GDM1 (cell line): Measurements from ENCODE around the gene IFIT2.
"Not testable (repeated sequence)": the region's sequence is repeated elsewhere in the genome, so short reads cannot be mapped to it uniquely, and the experiment has no call there.

ENCODE experiments used
- DNase-seq: peaks from one replicate; lab custom pipeline; 2025; lab: John Stamatoyannopoulos, UW

Gene IFIT2

DNA sequence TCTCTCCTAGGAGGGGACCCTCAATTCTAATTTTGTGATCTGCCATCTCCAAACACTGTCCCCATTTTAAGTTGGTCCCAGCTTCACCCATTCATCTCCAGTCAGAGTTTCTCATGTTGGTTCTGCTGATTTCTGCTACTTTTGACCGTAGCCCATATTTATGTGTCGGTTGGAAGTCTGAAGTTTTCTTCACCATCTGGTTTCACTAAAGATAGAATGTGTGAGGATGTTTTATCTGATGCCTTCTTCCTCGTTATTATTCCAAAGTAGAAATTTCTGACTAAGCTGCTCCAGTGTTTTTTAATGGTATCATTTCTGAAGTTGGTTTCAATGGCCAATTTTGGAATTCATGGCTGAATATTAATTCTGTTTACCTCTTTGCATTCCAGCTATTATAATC, 21.3 kb upstream of the IFIT2 start:
- no peak for DNase-seq

DNA sequence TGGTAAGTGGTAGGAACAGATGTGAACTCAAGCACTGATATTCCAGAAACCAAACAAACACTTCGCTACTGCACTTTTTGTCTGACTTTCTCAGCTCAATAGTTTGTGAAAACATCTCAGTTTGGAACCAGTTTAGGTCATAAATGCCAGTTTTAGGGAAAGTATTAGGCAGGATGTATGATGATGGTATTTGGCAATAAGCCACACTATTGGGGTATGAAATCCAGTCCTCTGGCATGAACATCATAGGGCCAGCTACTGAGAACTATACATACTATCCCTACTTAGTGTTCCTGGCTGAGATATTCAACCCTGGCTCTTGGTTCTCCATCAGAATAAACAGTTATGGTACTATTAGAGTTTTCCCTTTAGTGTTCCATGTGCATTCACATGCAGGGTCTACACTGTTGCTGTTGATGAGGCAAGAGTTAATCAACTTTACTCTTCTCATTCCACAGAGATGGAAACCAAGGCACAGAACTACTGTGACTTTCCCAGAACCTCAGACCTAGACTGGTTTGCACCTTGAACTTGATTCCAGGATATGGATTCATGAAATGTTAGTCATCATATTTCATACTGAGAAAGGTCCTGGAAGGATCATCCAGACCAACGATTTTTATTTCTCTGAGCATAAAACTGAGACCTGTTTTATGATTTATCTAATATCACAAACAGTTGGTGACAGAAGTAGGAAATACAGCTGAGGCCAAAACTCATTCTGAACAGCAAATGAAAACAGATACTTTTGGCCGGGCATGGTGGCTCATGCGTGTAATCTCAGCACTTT, 20.0 kb upstream of the IFIT2 start:
- no peak for DNase-seq

DNA sequence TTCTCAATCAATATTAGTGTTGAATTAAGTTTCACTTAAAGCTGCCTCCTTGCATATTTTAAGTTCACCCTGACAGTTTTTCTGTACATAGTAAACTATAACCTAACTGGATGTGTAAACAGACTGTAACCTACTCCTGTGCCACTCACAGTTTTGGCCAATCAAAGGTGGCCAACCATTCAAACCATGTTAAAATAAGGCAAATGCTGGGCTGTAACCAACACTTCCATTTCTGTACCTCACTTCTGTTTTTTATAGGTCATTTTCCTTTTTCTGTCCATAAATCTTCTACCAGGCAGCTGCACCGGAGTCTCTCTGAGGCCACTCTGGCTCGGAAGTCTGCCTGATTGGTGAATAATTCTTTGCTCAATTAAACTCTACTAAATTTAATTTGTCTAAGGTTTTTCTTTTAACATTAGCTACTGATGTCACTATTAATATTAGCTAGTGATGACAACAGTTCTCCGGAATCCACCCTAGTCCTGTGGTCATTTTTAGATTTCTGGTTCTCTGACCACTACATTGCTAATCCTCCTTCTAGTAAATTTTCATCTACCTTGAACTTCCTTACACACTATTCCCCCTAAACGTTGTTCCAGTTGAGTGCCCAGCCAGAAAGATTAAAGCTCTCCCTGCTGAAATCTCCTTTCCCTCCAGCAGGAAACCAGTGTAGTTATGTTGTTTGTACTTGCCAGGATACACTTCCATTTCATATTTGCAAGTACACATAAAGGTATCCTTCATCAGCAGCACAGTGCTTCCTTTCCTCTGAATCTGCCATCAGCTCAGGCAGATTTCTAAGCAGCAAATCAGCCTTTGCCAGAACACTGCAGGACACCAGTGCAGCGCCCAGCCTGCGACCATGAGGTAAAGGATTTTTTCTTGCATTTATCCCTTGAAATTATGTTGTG, 18.6 kb upstream of the IFIT2 start:
- DNase-seq, result no peak

DNA sequence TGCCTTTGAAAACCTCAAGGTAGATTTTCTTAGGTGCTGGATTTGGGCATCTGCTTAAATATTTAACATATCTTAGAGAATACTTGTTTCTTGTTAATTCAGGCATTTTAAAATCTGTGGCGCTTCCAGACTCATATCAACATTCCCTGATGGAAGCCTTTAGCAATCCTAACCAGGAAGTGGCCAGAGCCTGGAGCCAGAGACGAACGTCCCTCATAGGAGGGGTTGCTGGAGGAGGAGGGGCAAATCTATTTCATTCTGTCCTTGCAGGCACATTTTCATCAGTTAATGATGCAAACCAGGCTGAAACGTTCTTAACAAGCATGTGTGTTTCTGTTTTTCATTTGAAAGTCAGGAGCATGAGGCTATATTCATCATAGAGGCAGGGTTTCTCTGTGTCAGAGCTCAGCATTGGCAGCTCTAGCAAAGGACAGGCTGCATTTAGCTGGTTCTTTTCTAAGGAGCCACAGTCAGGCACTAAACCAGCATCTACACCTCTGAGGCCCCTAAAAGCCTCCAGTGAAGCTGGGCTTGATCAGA, 17.8 kb upstream of the IFIT2 start:
- no peak for DNase-seq

DNA sequence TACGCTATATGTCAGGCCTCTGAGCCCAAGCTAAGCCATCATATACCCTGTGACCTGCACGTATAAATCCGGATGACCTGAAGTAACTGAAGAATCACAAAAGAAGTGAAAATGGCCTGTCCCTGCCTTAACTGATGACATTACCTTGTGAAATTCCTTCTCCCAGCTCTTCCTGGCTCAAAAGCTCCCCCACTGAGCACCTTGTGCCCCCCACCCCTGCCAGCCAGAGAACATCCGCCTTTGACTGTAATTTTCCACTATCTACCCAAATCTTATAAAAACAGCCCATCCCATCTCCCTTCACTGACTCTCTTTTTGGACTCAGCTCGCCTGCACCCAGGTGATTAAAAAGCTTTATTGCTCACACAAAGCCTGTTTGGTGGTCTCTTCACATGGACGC, 17.1 kb upstream of the IFIT2 start:
- not testable (repeated sequence) for DNase-seq

DNA sequence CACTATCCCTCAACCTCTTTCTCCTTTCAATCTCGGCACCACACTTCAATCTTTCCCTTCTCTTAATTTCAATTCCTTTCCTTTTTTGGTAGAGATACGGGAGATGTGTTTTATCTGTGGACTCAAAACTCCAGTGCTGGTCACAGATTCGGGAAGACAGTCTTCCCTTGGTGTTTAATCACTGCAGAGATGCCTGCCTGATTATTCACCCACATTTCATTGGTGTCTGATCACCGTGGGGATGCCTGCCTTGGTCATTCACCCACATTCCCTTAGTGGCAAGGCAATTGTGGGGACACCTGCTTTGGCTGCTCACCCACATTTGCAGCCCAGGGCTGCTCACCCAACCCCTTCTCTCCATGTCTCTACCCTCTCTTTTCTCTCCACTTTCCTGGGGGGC, 16.5 kb upstream of the IFIT2 start:
- DNase-seq, result not testable (repeated sequence)

DNA sequence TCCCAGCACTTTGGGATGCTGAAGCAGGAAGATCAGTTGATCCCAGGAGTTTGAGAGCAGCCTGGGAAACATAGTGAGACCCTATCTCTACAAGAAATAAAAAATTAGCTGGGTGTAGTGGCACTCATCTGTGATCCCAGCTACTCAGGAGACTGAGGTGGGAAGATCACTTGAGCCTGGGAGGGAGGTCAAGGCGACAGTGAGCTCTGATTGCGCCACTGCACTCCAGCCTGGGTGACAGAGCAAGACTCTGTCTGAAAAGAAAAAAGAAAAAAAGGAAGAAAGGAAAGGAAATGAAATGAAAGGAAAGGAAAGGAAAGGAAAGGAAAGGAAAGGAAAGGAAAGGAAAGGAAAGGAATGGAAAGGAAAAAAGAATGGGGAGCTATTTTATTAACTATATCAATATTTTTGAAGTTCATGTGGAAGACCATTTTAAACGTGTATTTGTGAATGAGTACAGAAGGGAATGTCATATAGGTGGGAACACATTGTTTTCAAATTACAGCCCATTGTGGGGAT, 7.1 kb upstream of the IFIT2 start:
- no peak for DNase-seq

DNA sequence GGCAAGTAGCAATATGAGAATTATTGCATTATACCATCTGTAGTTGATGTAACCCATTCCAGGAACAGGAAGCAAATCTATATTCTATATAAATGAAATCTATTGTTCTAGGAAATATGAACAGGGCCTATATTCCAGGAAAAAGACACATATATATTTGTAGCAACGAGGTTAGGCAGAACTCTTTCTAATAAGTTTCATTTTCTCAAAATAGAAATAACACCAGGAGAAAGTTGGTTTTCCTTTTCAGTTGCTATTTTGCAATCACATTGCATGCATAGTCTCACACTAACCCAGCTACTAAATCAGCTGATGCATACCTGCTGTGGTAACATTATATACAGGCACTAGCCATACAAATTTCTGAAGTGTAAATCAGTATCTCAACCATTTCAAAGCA, 6.2 kb upstream of the IFIT2 start:
- DNase-seq, result no peak

DNA sequence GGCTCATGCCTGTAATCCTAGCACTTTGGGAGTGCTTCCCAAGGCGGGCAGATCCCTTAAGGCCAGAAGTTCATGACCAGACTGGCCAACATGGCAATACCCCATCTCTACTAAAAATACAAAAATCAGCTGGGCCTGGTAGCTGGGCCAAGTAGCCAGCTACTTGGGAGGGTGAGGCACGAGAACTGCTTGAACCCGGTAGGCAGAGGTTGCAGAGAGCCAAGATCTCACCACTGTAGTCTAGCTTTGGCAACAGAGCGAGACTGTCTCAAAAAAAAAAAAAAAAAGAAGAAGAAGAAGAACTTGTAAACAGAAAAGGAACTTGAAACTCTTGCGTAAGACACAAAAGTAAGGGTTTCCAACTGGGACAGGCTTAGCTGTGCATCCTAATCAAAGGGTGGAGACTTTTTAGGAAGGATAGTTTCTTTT, 5.6 kb upstream of the IFIT2 start:
- no peak for DNase-seq

DNA sequence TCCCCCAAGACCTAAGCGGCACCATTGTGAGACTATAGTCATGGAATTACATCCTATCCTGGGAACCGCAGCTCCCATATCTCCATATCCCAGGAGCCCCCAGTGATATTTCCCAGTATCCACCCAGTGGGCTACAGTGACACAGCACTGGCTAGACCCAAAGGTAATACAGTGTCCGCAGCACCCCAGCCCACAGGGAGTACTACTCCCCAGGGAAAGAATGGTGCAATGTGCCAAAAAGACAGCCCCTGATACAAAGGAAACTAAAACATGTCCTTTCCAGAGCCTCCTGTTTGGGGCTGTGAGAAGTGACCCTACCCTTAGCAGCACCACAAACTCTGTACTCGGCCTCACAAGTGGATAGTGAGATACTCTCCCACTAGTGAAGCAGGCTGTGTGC, 4.5 kb upstream of the IFIT2 start:
- no peak for DNase-seq

DNA sequence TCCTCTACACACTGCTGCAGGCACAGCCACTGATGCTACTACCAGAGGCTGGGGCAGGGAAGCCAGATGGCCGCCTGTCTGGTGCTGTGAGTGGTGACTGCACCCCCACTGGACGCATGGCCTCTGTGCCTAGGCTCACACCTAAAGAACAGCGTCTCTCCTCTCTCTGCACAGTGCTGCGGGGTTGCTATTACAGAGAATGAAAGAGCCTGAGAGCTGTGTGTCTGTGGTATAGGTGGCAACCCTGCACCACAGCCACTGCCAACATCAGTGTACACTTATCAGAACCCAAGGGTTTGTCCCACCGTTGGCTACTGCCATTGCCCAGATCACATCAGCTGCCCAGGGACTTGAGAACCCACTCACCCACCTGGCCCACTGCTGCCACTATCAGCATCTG, 4.1 kb upstream of the IFIT2 start:
- DNase-seq, result no peak

DNA sequence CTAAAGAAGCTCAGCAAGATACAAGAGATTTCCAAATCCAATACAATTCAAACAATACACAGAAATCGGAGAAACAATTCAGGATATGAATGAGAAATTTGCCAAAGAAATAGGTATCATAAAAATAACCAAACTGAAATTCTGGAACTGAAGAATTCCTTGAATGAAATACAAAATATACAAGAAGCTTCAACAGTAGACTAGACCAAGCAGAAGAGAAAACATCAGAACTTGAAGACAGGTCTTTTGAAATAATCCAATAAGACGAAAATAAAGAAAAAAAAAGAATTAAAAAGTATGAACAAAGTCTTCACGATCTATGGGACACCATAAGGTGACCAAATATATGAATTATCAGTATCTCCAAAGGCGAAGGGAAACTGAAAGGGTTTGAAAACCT, 2.8 kb upstream of the IFIT2 start:
- no peak for DNase-seq

DNA sequence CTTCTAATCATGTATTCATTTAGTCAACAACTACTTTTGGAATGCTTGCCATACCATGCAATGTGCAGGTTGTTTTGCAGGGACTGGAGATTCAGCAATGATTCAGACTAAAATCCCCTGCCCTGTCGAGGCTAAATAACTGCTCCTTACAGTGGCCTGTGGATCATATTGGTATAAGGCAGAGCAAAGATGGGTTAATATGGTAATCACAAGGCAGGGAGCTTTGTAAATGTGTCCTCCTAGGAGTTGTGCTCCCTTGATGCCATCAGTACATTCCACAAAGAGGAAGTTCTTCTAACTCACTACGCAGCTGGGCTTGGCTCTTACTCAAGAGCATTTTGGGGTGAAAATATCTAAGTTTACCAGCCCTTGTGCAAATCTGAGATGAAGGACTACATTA, 614 bp upstream of the IFIT2 start:
- DNase-seq, result peak; percentile 52

DNA sequence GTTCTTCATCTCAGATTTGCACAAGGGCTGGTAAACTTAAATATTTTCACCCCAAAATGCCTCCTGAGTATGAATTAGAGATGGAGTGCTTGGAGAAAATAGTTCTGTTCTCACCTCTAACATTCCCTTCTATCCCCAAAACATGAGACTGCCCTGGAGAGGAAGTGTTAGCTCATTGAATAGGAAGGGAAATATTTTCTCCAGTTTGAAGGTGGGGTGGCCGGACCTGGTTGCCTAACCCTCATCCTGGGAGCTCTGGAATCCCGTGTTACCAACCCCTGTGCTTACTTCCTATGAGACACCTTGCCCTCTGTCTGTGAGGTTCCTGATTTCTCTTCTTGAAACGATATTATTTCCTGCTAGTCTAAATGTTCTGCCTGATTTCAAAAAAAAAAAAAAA, 779 bp downstream of the IFIT2 start:
- DNase-seq, result no peak

DNA sequence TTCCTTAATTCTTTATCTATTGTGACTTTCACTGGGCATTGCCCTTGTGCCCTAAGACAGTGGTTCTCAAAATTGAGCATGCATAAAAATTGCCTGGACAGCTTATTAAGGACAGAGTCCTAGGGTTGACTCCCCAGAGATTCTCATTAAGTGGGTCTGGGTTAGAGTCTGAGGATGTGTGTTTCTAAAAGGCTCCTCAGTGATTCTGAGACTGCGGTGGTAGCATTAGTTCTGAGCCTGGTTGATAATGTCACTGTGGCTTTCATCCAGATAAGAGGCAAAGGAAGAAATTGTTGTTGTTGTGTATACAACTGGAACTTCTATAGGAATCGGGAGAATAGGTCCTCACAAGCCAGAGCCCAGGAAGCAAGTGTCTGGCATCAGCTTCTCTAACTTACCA, 1.3 kb downstream of the IFIT2 start:
- DNase-seq, result no peak

DNA sequence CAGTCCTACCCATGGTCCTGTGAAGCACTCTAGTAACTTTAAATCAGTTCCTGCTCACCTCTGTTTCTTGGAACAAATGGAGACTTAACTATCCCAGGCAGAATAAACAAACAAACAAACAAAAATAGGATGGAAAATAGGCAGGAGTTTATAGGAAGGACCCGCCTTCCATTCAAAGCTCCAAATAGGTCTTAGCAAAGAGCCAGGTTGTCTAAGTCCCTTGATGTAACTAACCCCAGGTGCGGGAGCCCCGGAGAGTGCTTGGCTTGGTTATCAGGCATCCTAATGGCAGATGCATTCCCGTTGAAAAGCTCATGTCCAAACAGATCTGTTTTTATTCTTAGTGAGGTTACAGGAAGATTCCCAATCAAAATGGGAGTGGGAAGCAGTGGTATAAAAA, 2.2 kb downstream of the IFIT2 start:
- no peak for DNase-seq

DNA sequence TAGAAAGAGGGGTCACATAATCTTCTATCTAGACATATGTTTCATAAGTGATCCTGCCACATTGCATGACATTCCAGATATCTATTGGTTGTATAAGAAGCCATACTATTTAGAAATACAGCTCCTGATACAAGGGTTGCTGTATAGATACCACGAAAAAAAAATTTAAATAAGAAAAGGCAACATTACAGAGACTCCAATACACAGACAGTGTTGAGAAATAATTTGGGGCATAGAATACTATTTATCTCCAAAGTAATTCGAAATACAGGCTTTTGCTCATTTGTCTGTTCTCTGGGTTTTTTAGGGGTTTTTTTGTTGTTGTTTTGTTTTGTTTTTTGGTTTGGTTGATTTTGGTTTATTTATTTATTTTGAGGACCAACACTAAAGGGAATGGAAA, 2.6 kb downstream of the IFIT2 start:
- no peak for DNase-seq

DNA sequence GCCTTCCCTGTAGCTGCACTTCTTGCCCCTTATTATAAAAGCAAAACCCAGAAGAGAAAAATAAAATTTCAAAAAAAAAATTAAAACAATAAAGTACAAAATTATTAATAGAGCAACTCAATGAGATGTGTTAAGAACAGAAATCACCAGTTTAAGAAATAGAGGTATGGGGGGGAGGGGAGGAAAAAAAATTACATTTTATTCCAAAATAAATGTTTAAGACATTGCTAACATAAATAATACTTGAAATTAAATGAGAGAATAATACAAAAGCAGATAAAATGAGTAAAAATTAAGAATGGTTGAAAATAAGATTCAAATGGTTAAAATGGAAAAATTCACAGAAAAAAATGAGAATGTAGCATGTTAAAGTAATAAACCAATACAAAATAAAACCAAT, 3.1 kb downstream of the IFIT2 start:
- DNase-seq, result no peak

DNA sequence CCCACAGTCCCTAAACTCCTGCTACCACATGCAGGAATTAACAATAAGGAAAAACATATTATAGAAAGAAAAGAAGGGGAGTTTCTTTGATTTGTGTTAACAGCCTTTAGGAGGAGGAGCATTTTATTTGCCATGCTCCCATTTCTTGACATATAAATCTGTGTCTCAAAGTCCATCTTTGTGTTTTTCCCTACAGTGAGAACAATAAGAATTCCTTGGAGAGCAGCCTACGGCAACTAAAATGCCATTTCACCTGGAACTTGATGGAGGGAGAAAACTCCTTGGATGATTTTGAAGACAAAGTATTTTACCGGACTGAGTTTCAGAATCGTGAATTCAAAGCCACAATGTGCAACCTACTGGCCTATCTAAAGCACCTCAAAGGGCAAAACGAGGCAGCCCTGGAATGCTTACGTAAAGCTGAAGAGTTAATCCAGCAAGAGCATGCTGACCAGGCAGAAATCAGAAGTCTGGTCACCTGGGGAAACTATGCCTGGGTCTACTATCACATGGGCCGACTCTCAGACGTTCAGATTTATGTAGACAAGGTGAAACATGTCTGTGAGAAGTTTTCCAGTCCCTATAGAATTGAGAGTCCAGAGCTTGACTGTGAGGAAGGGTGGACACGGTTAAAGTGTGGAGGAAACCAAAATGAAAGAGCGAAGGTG, 4.1 kb downstream of the IFIT2 start:
- no peak for DNase-seq

DNA sequence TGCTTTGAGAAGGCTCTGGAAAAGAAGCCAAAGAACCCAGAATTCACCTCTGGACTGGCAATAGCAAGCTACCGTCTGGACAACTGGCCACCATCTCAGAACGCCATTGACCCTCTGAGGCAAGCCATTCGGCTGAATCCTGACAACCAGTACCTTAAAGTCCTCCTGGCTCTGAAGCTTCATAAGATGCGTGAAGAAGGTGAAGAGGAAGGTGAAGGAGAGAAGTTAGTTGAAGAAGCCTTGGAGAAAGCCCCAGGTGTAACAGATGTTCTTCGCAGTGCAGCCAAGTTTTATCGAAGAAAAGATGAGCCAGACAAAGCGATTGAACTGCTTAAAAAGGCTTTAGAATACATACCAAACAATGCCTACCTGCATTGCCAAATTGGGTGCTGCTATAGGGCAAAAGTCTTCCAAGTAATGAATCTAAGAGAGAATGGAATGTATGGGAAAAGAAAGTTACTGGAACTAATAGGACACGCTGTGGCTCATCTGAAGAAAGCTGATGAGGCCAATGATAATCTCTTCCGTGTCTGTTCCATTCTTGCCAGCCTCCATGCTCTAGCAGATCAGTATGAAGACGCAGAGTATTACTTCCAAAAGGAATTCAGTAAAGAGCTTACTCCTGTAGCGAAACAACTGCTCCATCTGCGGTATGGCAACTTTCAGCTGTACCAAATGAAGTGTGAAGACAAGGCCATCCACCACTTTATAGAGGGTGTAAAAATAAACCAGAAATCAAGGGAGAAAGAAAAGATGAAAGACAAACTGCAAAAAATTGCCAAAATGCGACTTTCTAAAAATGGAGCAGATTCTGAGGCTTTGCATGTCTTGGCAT, 4.8 kb downstream of the IFIT2 start:
- no peak for DNase-seq

DNA sequence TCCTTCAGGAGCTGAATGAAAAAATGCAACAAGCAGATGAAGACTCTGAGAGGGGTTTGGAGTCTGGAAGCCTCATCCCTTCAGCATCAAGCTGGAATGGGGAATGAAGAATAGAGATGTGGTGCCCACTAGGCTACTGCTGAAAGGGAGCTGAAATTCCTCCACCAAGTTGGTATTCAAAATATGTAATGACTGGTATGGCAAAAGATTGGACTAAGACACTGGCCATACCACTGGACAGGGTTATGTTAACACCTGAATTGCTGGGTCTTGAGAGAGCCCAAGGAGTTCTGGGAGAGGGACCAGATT, 5.4 kb downstream of the IFIT2 start:
- no peak for DNase-seq

DNA sequence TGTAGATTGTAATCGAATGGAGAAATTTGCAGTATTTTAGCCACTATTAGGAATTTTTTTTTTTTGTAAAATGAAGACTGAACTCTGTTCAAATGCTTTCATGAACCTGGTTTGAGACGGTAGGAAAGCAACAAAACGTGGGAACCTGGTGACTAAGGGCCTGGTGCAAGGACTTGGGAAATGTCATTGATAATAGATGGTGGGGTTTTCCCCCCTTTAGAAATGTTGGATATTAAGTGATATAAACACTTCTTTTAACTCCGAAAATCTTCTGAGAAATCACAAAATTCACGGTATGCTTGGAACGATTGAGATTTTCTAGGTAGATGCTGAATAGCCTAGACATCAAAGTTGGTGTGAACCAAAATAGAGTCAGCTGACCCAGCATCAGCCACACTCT, 6.4 kb downstream of the IFIT2 start:
- DNase-seq, result no peak
